Measurements from ENCODE around the gene TSHZ2. TPM values are rescaled to one million over a fixed set of nuclear protein-coding genes. Genes with fewer than 3 reads are reported as not detected.

Gene TSHZ2
- total RNA-seq, 1 experiment from 2014 or later, result 0.20 TPM

DNA sequence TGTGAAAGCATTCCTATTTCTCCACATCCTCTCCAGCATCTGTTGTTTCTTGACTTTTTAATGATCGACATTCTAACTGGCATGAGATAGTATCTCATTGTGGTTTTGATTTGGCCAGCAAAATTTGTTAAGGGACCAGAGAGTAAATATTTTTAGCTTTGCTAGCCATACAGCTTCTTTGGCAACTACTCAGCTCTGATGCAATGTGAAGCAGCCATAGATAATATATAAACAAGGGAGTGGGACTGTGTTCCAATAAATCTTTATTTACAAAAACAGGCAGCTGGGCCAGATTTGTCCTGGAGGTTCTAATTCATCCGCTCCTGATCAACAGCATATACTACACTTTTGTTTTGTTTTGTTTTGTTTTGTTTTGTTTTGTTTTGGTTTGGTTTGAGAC, 418.6 kb downstream of the TSHZ2 start:
- no peak overlapping the region for H3K27ac Mint-ChIP-seq
- DNase-seq (ENCODE audit: low spot score) (no peak), ATAC-seq (no peak)
- no peaks in the 10 kb centered on the region for H3K36me3 Mint-ChIP-seq
- TF ChIP-seq, protein P1, sequence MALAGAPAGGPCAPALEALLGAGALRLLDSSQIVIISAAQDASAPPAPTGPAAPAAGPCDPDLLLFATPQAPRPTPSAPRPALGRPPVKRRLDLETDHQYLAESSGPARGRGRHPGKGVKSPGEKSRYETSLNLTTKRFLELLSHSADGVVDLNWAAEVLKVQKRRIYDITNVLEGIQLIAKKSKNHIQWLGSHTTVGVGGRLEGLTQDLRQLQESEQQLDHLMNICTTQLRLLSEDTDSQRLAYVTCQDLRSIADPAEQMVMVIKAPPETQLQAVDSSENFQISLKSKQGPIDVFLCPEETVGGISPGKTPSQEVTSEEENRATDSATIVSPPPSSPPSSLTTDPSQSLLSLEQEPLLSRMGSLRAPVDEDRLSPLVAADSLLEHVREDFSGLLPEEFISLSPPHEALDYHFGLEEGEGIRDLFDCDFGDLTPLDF (CRISPR knock-in tag; IDR thresholded peaks at IDR 0.05), result no peak
- TF ChIP-seq USF2 (CRISPR knock-in tag; IDR thresholded peaks at IDR 0.05) (no peak), ZMAT4 (CRISPR knock-in tag; IDR thresholded peaks at IDR 0.05) (no peak), JUN (CRISPR knock-in tag; IDR thresholded peaks at IDR 0.05) (no peak)
- TF ChIP-seq, protein P2, sequence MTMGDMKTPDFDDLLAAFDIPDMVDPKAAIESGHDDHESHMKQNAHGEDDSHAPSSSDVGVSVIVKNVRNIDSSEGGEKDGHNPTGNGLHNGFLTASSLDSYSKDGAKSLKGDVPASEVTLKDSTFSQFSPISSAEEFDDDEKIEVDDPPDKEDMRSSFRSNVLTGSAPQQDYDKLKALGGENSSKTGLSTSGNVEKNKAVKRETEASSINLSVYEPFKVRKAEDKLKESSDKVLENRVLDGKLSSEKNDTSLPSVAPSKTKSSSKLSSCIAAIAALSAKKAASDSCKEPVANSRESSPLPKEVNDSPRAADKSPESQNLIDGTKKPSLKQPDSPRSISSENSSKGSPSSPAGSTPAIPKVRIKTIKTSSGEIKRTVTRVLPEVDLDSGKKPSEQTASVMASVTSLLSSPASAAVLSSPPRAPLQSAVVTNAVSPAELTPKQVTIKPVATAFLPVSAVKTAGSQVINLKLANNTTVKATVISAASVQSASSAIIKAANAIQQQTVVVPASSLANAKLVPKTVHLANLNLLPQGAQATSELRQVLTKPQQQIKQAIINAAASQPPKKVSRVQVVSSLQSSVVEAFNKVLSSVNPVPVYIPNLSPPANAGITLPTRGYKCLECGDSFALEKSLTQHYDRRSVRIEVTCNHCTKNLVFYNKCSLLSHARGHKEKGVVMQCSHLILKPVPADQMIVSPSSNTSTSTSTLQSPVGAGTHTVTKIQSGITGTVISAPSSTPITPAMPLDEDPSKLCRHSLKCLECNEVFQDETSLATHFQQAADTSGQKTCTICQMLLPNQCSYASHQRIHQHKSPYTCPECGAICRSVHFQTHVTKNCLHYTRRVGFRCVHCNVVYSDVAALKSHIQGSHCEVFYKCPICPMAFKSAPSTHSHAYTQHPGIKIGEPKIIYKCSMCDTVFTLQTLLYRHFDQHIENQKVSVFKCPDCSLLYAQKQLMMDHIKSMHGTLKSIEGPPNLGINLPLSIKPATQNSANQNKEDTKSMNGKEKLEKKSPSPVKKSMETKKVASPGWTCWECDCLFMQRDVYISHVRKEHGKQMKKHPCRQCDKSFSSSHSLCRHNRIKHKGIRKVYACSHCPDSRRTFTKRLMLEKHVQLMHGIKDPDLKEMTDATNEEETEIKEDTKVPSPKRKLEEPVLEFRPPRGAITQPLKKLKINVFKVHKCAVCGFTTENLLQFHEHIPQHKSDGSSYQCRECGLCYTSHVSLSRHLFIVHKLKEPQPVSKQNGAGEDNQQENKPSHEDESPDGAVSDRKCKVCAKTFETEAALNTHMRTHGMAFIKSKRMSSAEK (CRISPR knock-in tag; IDR thresholded peaks at IDR 0.05; ENCODE audit: borderline replicate concordance), result no peak
- no peaks in the 10 kb centered on the region for H3K27me3 Mint-ChIP-seq (ENCODE audit: low read depth)
- CTCF ChIA-PET, result no interaction called here
- peaks cover 18% of the 10 kb centered on the region for H3K4me1 Mint-ChIP-seq
- POLR2A ChIA-PET, result no interaction called here
- H3K4me3 Mint-ChIP-seq, result no peak overlapping the region
- H3K9me3 Mint-ChIP-seq, result peaks cover 3% of the 10 kb centered on the region

GRCh38 chr20:53394433-53394832, 422.3 kb downstream of the TSHZ2 start:
- ATAC-seq (no peak), DNase-seq (ENCODE audit: low spot score) (no peak)
- Mint-ChIP-seq H3K4me1 (no peaks in the 10 kb centered on the region), H3K9me3 (peaks cover 3% of the 10 kb centered on the region), H3K27ac (no peak overlapping the region), H3K4me3 (no peak overlapping the region), H3K36me3 (no peaks in the 10 kb centered on the region), H3K27me3 (ENCODE audit: low read depth) (no peaks in the 10 kb centered on the region)
- ChIA-PET POLR2A (no interaction called here), CTCF (interaction anchor here (0.6 to 1.0 kb wide), 3 partner anchors 13 to 328 kb away, joined by 3 to 5 read pairs (median 3); no protein-coding TSS in a partner anchor)
- TF ChIP-seq IRF2 (CRISPR knock-in tag; IDR thresholded peaks at IDR 0.05; ENCODE audit: borderline replicate concordance, low read depth) (no peak), ZNF512 (CRISPR knock-in tag; IDR thresholded peaks at IDR 0.05; ENCODE audit: borderline replicate concordance) (no peak), USF2 (CRISPR knock-in tag; IDR thresholded peaks at IDR 0.05) (no peak), HMGA2 (CRISPR knock-in tag; IDR thresholded peaks at IDR 0.05) (no peak), ZNF317 (CRISPR knock-in tag; IDR thresholded peaks at IDR 0.05; ENCODE audit: borderline replicate concordance, low read depth) (no peak)
- TF ChIP-seq, protein P3, sequence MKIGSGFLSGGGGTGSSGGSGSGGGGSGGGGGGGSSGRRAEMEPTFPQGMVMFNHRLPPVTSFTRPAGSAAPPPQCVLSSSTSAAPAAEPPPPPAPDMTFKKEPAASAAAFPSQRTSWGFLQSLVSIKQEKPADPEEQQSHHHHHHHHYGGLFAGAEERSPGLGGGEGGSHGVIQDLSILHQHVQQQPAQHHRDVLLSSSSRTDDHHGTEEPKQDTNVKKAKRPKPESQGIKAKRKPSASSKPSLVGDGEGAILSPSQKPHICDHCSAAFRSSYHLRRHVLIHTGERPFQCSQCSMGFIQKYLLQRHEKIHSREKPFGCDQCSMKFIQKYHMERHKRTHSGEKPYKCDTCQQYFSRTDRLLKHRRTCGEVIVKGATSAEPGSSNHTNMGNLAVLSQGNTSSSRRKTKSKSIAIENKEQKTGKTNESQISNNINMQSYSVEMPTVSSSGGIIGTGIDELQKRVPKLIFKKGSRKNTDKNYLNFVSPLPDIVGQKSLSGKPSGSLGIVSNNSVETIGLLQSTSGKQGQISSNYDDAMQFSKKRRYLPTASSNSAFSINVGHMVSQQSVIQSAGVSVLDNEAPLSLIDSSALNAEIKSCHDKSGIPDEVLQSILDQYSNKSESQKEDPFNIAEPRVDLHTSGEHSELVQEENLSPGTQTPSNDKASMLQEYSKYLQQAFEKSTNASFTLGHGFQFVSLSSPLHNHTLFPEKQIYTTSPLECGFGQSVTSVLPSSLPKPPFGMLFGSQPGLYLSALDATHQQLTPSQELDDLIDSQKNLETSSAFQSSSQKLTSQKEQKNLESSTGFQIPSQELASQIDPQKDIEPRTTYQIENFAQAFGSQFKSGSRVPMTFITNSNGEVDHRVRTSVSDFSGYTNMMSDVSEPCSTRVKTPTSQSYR (CRISPR knock-in tag; IDR thresholded peaks at IDR 0.05), result no peak

All from WTC11 (cell line).